ENCODE measurements around the gene ILKAP.
A peak's percentile ranks its signal among the peaks of the same experiment; 100 is the strongest.

The ILKAP gene

GRCh38 chr2:238140721-238141540 lies 62.6 kb downstream of the ILKAP start:
- Histone ChIP-seq H3K4me3 (ENCODE audit: low read depth, low read length) (no peak overlapping the region), H3K36me3 (replicated peaks) (no peaks in the 10 kb centered on the region), H3K27me3 (replicated peaks) (no peaks in the 10 kb centered on the region), H3K27ac (no peak overlapping the region)
- no peak for DNase-seq
- in situ Hi-C loops (cut with HindIII; ENCODE audit: low pct_ligation_motif_present, low sequenced_read_pairs) = no loop called here
- no peak for TF ChIP-seq CTCF (IDR thresholded peaks at IDR 0.05; ENCODE audit: low read depth, low read length, missing control alignments)

- Histone ChIP-seq H3K27me3 (replicated peaks) (no peaks in the 10 kb centered on the region), H3K27ac (no peak overlapping the region), H3K36me3 (replicated peaks) (no peaks in the 10 kb centered on the region), H3K4me3 (ENCODE audit: low read depth, low read length) (no peak overlapping the region)
- in situ Hi-C loops (cut with HindIII; ENCODE audit: low pct_ligation_motif_present, low sequenced_read_pairs) = no loop called here
- no peak for TF ChIP-seq CTCF (IDR thresholded peaks at IDR 0.05; ENCODE audit: low read depth, low read length, missing control alignments)
- DNase-seq = no peak
Observed at GRCh38 chr2:238140040-238140439, 63.5 kb downstream of the ILKAP start.

- no peak overlapping the region for H3K4me3 ChIP-seq (ENCODE audit: low read depth, low read length)
- no peaks in the 10 kb centered on the region for H3K36me3 ChIP-seq (replicated peaks)
- in situ Hi-C loops (cut with HindIII; ENCODE audit: low pct_ligation_motif_present, low sequenced_read_pairs) = no loop called here
- no peak overlapping the region for H3K27ac ChIP-seq
- DNase-seq = no peak
- peak; percentile 58 for TF ChIP-seq CTCF (IDR thresholded peaks at IDR 0.05; ENCODE audit: low read depth, low read length, missing control alignments)
- H3K27me3 ChIP-seq (replicated peaks) = no peaks in the 10 kb centered on the region
Observed at GRCh38 chr2:238139196-238140039, 64.1 kb downstream of the ILKAP start.

- no peaks in the 10 kb centered on the region for H3K36me3 ChIP-seq (replicated peaks)
- in situ Hi-C loops (cut with HindIII; ENCODE audit: low pct_ligation_motif_present, low sequenced_read_pairs) = no loop called here
- H3K27me3 ChIP-seq (replicated peaks) = no peaks in the 10 kb centered on the region
- H3K4me3 ChIP-seq (ENCODE audit: low read depth, low read length) = no peak within 1 kb of the TSS
- no peak for TF ChIP-seq CTCF (IDR thresholded peaks at IDR 0.05; ENCODE audit: low read depth, low read length, missing control alignments)
- no peak for DNase-seq
- H3K27ac ChIP-seq = no peak within 1 kb of the TSS
Observed at GRCh38 chr2:238138331-238139195, 64.9 kb downstream of the ILKAP start, which contains the start of gene KLHL30. KLHL30 (plus strand) TSS chr2:238138668; CDS start chr2:238140755, 2,087 bp downstream.

- Histone ChIP-seq H3K36me3 (replicated peaks) (no peaks in the 10 kb centered on the region), H3K27ac (no peak overlapping the region), H3K4me3 (ENCODE audit: low read depth, low read length) (no peak overlapping the region), H3K27me3 (replicated peaks) (no peaks in the 10 kb centered on the region)
- no peak for TF ChIP-seq CTCF (IDR thresholded peaks at IDR 0.05; ENCODE audit: low read depth, low read length, missing control alignments)
- no peak for DNase-seq
- in situ Hi-C loops (cut with HindIII; ENCODE audit: low pct_ligation_motif_present, low sequenced_read_pairs) = no loop called here
Observed at GRCh38 chr2:238137885-238138284, 65.6 kb downstream of the ILKAP start.

Measured in brain microvascular endothelial cell (primary cell).